PC-3 (cell line): ENCODE measurements around the gene HINFP. TPM values are rescaled to one million over a fixed set of nuclear protein-coding genes. Genes with fewer than 3 reads are reported as not detected.

Source experiments
- ATAC-seq: fragments of 200-7000 bp; cut with Tn5 transposase; 2 replicates; pipeline ENCODE4 v1.9.1; 2020; ENCODE audit warnings: mild to moderate bottlenecking, moderate library complexity
- BruUV-seq: library from RNA; stranded (reverse); fragments of 400-500 nt; replicated peaks from 2 replicates; lab custom pipeline; 2021; lab: Mats Ljungman, UMichigan
- CTCF ChIA-PET: fragments of 300-600 bp; sonication (Branson Sonifier 250); formaldehyde crosslinking; loops from one replicate; lab custom pipeline; 2022; ENCODE audit warnings: antibody characterized with exemption; lab: Charles Lee
- POLR2A ChIA-PET: fragments of 300-600 bp; sonication (Branson Sonifier 250); formaldehyde crosslinking; loops from one replicate; lab custom pipeline; 2022; ENCODE audit warnings: antibody characterized with exemption; ENCODE audit not compliant: unreplicated experiment; lab: Charles Lee
- DNase-seq: peaks from one replicate; pipeline ENCODE4 v3.0.0-alpha.2; 2015
- H2AFZ ChIP-seq: fragments of 300-600 bp; sonication (generic); 2 replicates; pipeline ENCODE4 v1.6.0; 2016; ENCODE audit warnings: antibody characterized with exemption, low read length
- H3F3A ChIP-seq: fragments of 300-600 bp; sonication (generic); one replicate; pipeline ENCODE4 v1.6.0; 2017; ENCODE audit warnings: antibody characterized with exemption, low read length, control low read depth, mild to moderate bottlenecking; ENCODE audit not compliant: unreplicated experiment
- H3K27ac ChIP-seq: fragments of 300-600 bp; sonication (generic); 2 replicates; pipeline ENCODE4 v1.5.1; 2016; ENCODE audit warnings: mild to moderate bottlenecking, low read length
- H3K27me3 ChIP-seq: fragments of 300-600 bp; sonication (generic); 2 replicates; pipeline ENCODE4 v1.6.1; 2016; ENCODE audit warnings: low read length, mixed read lengths
- H3K36me3 ChIP-seq: fragments of 300-600 bp; sonication (generic); 2 replicates; pipeline ENCODE4 v1.6.1; 2016; ENCODE audit warnings: low read depth, mixed run types, low read length, mixed read lengths
- H3K4me1 ChIP-seq: fragments of 300-600 bp; sonication (generic); 2 replicates; pipeline ENCODE4 v1.5.1; 2016; ENCODE audit warnings: low read length; ENCODE audit not compliant: insufficient read depth
- H3K4me2 ChIP-seq: fragments of 300-600 bp; sonication (generic); 2 replicates; pipeline ENCODE4 v1.6.0; 2016; ENCODE audit warnings: low read length
- H3K4me3 ChIP-seq: fragments of 300-600 bp; sonication (generic); 2 replicates; pipeline ENCODE4 v1.5.1; 2016; ENCODE audit warnings: mild to moderate bottlenecking, low read length, mixed read lengths
- H3K79me2 ChIP-seq: fragments of 300-600 bp; sonication (generic); 2 replicates; pipeline ENCODE4 v1.6.1; 2017; ENCODE audit warnings: low read length, mixed read lengths
- H3K9ac ChIP-seq: fragments of 300-600 bp; sonication (generic); 2 replicates; pipeline ENCODE4 v1.6.0; 2016; ENCODE audit warnings: mild to moderate bottlenecking, low read length
- H3K9me2 ChIP-seq: fragments of 300-600 bp; sonication (generic); replicated peaks from 2 replicates; pipeline ENCODE4 v1.6.1; 2016; ENCODE audit warnings: mixed run types, low read length, mixed read lengths
- H3K9me3 ChIP-seq: fragments of 300-600 bp; sonication (generic); 2 replicates; pipeline ENCODE4 v1.6.1; 2016; ENCODE audit warnings: low read length, mixed read lengths
- H4K20me1 ChIP-seq: fragments of 300-600 bp; sonication (generic); 2 replicates; pipeline ENCODE4 v1.6.1; 2016; ENCODE audit warnings: low read length, mixed read lengths
- CTCF ChIP-seq: fragments of 300-600 bp; sonication (generic); conservative IDR thresholded peaks from 2 replicates; pipeline ENCODE4 v1.5.1; 2017; ENCODE audit warnings: antibody characterized with exemption, low read depth, mild to moderate bottlenecking, low read length
- EZH2 ChIP-seq: fragments of 300-600 bp; sonication (generic); IDR thresholded peaks from one replicate; pipeline ENCODE4 v1.6.1; 2017; ENCODE audit warnings: antibody characterized with exemption, mild to moderate bottlenecking, low read length; ENCODE audit not compliant: unreplicated experiment
- EZH2phosphoT487 ChIP-seq: fragments of 300-600 bp; sonication (generic); IDR thresholded peaks from 2 replicates; pipeline ENCODE4 v1.6.1; 2018; ENCODE audit warnings: mild to moderate bottlenecking, antibody characterized with exemption, low read length, borderline replicate concordance
- intact Hi-C: fragments of 100-400 bp; cut with micrococcal nuclease; formaldehyde crosslinking; loops from 2 replicates; pipeline ENCODE4 v1.9.0; 2023
- total RNA-seq: library from RNA; depleted of rRNA; stranded (reverse); fragments of >200 nt; gene quantifications from 2 replicates; pipeline ENCODE4 v1.2.3, GENCODE V29; 2014

The HINFP gene
- total RNA-seq, 1 experiment from 2014 or later = 24.7 TPM

GRCh38 chr11:119085437-119085847 lies 35.9 kb upstream of the HINFP start:
- intact Hi-C loops = loop anchor here (2.0 kb wide), 1 partner anchor 15 kb away; the partner anchor contains the start of gene DPAGT1
- TSS peak; percentile 81 for BruUV-seq
- no peak for DNase-seq
- peak; percentile 10 for ATAC-seq
- H3K9ac ChIP-seq = peak overlapping the region; percentile 86
- no peaks in the 10 kb centered on the region for H3K9me2 ChIP-seq
- no peaks in the 10 kb centered on the region for H3K9me3 ChIP-seq
- no peaks in the 10 kb centered on the region for H4K20me1 ChIP-seq
- H3K27me3 ChIP-seq = no peaks in the 10 kb centered on the region
- CTCF ChIA-PET = interaction anchor here (0.6 kb wide), 1 partner anchor 36 kb away, joined by 6 read pairs; the partner anchor contains the start of gene HINFP
- H3K4me3 ChIP-seq = peak overlapping the region; percentile 80
- peak overlapping the region; percentile 68 for H2AFZ ChIP-seq
- peaks cover 23% of the 10 kb centered on the region for H3K4me1 ChIP-seq
- POLR2A ChIA-PET = interaction anchor here (0.6 to 1.9 kb wide), 6 partner anchors 10 to 222 kb away, joined by 3 to 34 read pairs (median 4); partner anchors contain the start of genes DPAGT1 and VPS11
- H3F3A ChIP-seq = no peaks in the 10 kb centered on the region
- peak overlapping the region; percentile 80 for H3K27ac ChIP-seq
- peak overlapping the region; percentile 91 for H3K4me2 ChIP-seq
- TF ChIP-seq EZH2phosphoT487 (no peak), EZH2 (no peak), CTCF (no peak)
- peaks cover 19% of the 10 kb centered on the region for H3K36me3 ChIP-seq
- H3K79me2 ChIP-seq = peaks cover 25% of the 10 kb centered on the region

- Histone ChIP-seq H3K9me2 (no peaks in the 10 kb centered on the region), H3K4me2 (peak overlapping the region; percentile 58)
- TF ChIP-seq EZH2phosphoT487 (no peak), CTCF (no peak), EZH2 (no peak)
These were observed 34.3 kb upstream of the HINFP start for GRCh38 chr11:119087123-119087522.

GRCh38 chr11:119087747-119088241 lies 33.6 kb upstream of the HINFP start:
- Histone ChIP-seq H2AFZ (no peak overlapping the region), H3K79me2 (peaks cover 33% of the 10 kb centered on the region), H3K36me3 (peaks cover 7% of the 10 kb centered on the region; the same call in 1 of the 2 replicates), H3K4me3 (no peak overlapping the region), H3F3A (peaks cover 8% of the 10 kb centered on the region), H3K4me2 (peak overlapping the region; percentile 58), H3K9ac (no peak overlapping the region), H3K9me2 (no peaks in the 10 kb centered on the region), H3K9me3 (no peaks in the 10 kb centered on the region), H3K27ac (peak overlapping the region; percentile 16), H4K20me1 (peaks cover 8% of the 10 kb centered on the region), H3K27me3 (no peaks in the 10 kb centered on the region), H3K4me1 (peaks cover 30% of the 10 kb centered on the region)
- ChIA-PET POLR2A (no interaction called here), CTCF (no interaction called here)
- DNase-seq (peak; percentile 52), ATAC-seq (peak; percentile 6; the same call in 1 of the 2 replicates)
- intact Hi-C loops = no loop called here
- TF ChIP-seq EZH2 (no peak), EZH2phosphoT487 (no peak), CTCF (no peak)
- BruUV-seq = no TSS peak

More at GRCh38 chr11:119087123-119087522, 34.3 kb upstream of the HINFP start:
- Histone ChIP-seq H4K20me1 (peaks cover 1% of the 10 kb centered on the region; the same call in 1 of the 2 replicates), H3K4me1 (peaks cover 23% of the 10 kb centered on the region), H2AFZ (no peak overlapping the region), H3K9ac (no peak overlapping the region), H3K9me3 (no peaks in the 10 kb centered on the region), H3K36me3 (peaks cover 5% of the 10 kb centered on the region; the same call in 1 of the 2 replicates), H3K27me3 (no peaks in the 10 kb centered on the region), H3K79me2 (peaks cover 26% of the 10 kb centered on the region), H3F3A (peaks cover 8% of the 10 kb centered on the region), H3K27ac (peak overlapping the region; percentile 16), H3K4me3 (no peak overlapping the region)
- CTCF ChIA-PET = no interaction called here
- no TSS peak for BruUV-seq
- ATAC-seq = no peak
- POLR2A ChIA-PET = no interaction called here
- intact Hi-C loops = no loop called here
- no peak for DNase-seq
